GM19099 (cell line): ENCODE results near the gene AKR1C3.

Source experiments
- POLR2A ChIP-seq: IDR thresholded peaks from 3 replicates; pipeline ENCODE4 v1.6.1; 2011; ENCODE audit warnings: low read depth; ENCODE audit not compliant: insufficient read length; ENCODE audit errors: extremely low read depth

Gene AKR1C3

DNA sequence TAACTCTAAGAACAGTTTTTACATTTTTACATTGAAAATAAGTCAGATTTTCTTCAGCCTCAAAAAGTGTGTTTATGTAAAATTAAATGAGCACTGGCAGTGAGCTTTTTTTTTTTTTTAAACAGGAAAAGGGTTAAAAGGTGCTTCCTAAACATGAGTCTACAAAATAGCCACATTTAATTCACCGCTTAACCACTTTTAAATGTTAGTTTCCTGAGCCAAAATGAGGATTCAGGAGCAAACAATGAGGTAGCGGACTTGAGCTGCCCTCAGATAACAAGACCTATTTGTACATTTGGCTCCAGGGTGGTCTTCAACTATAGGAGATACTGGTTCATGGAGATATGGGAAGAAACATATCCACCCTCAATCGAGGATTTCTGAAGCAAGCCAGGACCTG lies 22.8 kb downstream of the AKR1C3 start:
- no peak for TF ChIP-seq POLR2A

DNA sequence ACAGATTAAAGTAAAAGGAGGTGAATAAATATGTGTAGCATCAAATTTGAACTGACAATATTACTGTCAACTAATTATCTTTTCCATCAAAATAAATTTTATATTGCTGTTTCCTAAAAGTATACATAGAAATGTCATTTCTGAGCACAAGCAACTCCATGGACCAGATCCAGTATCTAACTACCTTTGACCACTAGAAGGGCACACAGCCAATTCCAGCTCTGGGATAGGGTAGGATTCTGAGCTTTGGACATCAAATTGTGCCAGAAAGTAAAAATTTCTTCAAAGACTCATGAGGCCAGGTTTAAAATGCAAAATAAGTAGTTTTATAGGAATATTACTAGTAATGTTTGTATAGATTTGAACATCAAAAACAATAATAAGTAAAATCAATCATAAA lies 29.7 kb downstream of the AKR1C3 start:
- TF ChIP-seq POLR2A = no peak

- TF ChIP-seq POLR2A = no peak
Observed at GRCh38 chr10:5125315-5126044, 31.3 kb downstream of the AKR1C3 start.

- no peak for TF ChIP-seq POLR2A
Observed at GRCh38 chr10:5135581-5135980, 41.4 kb downstream of the AKR1C3 start.

- no peak for TF ChIP-seq POLR2A
Observed at GRCh38 chr10:5136468-5137087, 42.4 kb downstream of the AKR1C3 start.

- TF ChIP-seq POLR2A = no peak
Observed at GRCh38 chr10:5142199-5142598, 48.0 kb downstream of the AKR1C3 start.

- TF ChIP-seq POLR2A = no peak
Observed at GRCh38 chr10:5143137-5143536, 48.9 kb downstream of the AKR1C3 start.

GRCh38 chr10:5146920-5147254 lies 52.7 kb downstream of the AKR1C3 start:
- TF ChIP-seq POLR2A = no peak

GRCh38 chr10:5147255-5147980 lies 53.2 kb downstream of the AKR1C3 start:
- no peak for TF ChIP-seq POLR2A

- no peak for TF ChIP-seq POLR2A
Observed at GRCh38 chr10:5147981-5148677, 53.9 kb downstream of the AKR1C3 start.

DNA sequence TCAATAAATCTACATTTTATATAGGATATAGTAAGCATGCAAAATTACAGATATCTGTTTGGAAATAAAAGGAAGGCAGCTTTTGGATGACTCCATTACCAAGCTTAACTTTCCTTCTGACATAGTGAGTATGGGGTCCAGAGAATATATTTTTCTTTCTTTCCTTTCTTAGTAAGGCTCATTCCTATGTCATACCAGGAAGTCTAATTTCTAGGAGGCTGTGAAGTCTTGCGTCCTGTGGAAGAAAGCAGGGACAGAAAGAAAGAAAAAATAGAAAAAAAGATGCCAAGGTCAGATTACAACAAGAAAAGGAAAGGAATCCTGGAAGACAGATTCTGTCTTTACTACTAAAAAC lies 54.4 kb downstream of the AKR1C3 start:
- TF ChIP-seq POLR2A = no peak

- no peak for TF ChIP-seq POLR2A
Observed at GRCh38 chr10:5151076-5151475, 56.9 kb downstream of the AKR1C3 start.

- no peak for TF ChIP-seq POLR2A
Observed at GRCh38 chr10:5155951-5156350, 61.7 kb downstream of the AKR1C3 start.
